K562 (cell line): ENCODE data around the gene KLC1. TPM values are rescaled to one million over a fixed set of nuclear protein-coding genes. Genes with fewer than 3 reads are reported as not detected.

Experiments
- AFF1 ChIP-seq, 2 experiments: fragments of 450-650 bp; IDR thresholded peaks; 2 replicates each; pipeline ENCODE4 v1.6.1; 2018; ENCODE audit warnings: mild to moderate bottlenecking in 2 of 2, low read depth in 1 of 2; ENCODE audit not compliant: partially characterized antibody in 2 of 2
- BRCA1 ChIP-seq, 2 experiments: fragments of 450-650 bp in 1 of 2; sonication (generic) in 1 of 2; formaldehyde crosslinking in 1 of 2; IDR thresholded peaks; 2 replicates each; pipeline versions ENCODE4 v1.5.0 to v1.6.1; 2017 to 2020; ENCODE audit warnings: mild to moderate bottlenecking in 1 of 2, missing genetic modification reagents in 1 of 2
- CAMTA2 ChIP-seq: fragments of 250-450 bp; sonication (Bioruptor Pico); conservative IDR thresholded peaks from 2 replicates; pipeline ENCODE4 v1.5.1; 2022
- DPF2 ChIP-seq: fragments of 450-650 bp; IDR thresholded peaks from 2 replicates; pipeline ENCODE4 v1.6.1; 2016
- FOXP4 ChIP-seq: sonication (generic); formaldehyde crosslinking; IDR thresholded peaks from 2 replicates; pipeline ENCODE4 v1.8.0; 2022; ENCODE audit warnings: mild to moderate bottlenecking, missing genetic modification reagents, borderline replicate concordance
- NCOA1 ChIP-seq: fragments of 450-650 bp; IDR thresholded peaks from 2 replicates; pipeline ENCODE4 v1.6.1; 2016; ENCODE audit warnings: low read depth
- PYGO2 ChIP-seq: fragments of 450-650 bp; IDR thresholded peaks from 2 replicates; pipeline ENCODE4 v1.6.1; 2016; ENCODE audit warnings: mild to moderate bottlenecking, missing genetic modification characterization, moderate library complexity, missing compliant biosample characterization
- SAP30 ChIP-seq: fragments of 200-600 bp; sonication (generic); IDR thresholded peaks from 2 replicates; pipeline ENCODE4 v1.6.1; 2012; ENCODE audit warnings: borderline replicate concordance, low read depth, mild to moderate bottlenecking, moderate library complexity, low read length, control low read depth, inconsistent platforms; ENCODE audit not compliant: insufficient read depth, poor library complexity, severe bottlenecking
- SRSF3 ChIP-seq: fragments of 200-400 bp; formaldehyde crosslinking; IDR thresholded peaks from 2 replicates; pipeline ENCODE4 v1.6.1; 2016; ENCODE audit warnings: mild to moderate bottlenecking, low read length, moderate library complexity; ENCODE audit not compliant: insufficient read depth
- TAL1 ChIP-seq: fragments of 450-650 bp; IDR thresholded peaks from 2 replicates; pipeline ENCODE4 v1.6.1; 2016; ENCODE audit warnings: mild to moderate bottlenecking
- ZBTB9 ChIP-seq: fragments of 450-650 bp; formaldehyde crosslinking; IDR thresholded peaks from 2 replicates; pipeline ENCODE4 v1.4.0; 2020; ENCODE audit warnings: mild to moderate bottlenecking, moderate library complexity
- ZNF639 ChIP-seq, 2 experiments: fragments of 200-800 bp in 1 of 2; sonication (Bioruptor generic) in 1 of 2; sonication (generic) in 1 of 2; formaldehyde crosslinking in 1 of 2; IDR thresholded peaks in 1 of 2; conservative IDR thresholded peaks in 1 of 2; 2 replicates each; pipeline versions ENCODE4 v1.5.0 to v1.6.1; 2016 to 2020; ENCODE audit warnings: missing compliant biosample characterization in 1 of 2, missing genetic modification characterization in 1 of 2, missing genetic modification reagents in 1 of 2
- ZNF717 ChIP-seq: fragments of 250-450 bp; sonication (Bioruptor Pico); IDR thresholded peaks from 2 replicates; pipeline ENCODE4 v1.5.0; 2021
- polyA plus RNA-seq, 8 experiments: library from polyadenylated mRNA; depleted of rRNA in 4 of 8; stranded (reverse) in 5 of 8; unstranded in 3 of 8; fragments of >200 nt; fragmentation: Nextera tagmentation in 2 of 8; fragmentation: Illumina TruSeq in 1 of 8; extraction: Ambion mirVana in 2 of 8; extraction: Trizol in 1 of 8; gene quantifications; 2 replicates each; pipeline versions ENCODE4 v1.2.1 to v1.2.3, GENCODE V29; 2011 to 2014; ENCODE audit warnings: inconsistent platforms in 1 of 8, missing spikeins in 1 of 8
- total RNA-seq, 7 experiments: library from RNA; depleted of rRNA in 6 of 7; stranded (reverse); fragments of >200 nt in 6 of 7; fragmentation: Illumina TruSeq in 2 of 7; extraction: Trizol in 2 of 7; gene quantifications; 2 replicates each; pipeline versions ENCODE4 v1.2.1 to v1.2.3, GENCODE V29; 2011 to 2021; ENCODE audit warnings: low replicate concordance in 1 of 7
- TF ChIP-seq, protein P1 (sequence below): fragments of 250-450 bp; sonication (Bioruptor Pico); IDR thresholded peaks from 2 replicates; pipeline ENCODE4 v1.5.0; 2022; ENCODE audit warnings: mild to moderate bottlenecking

KLC1 gene
- total and polyA plus RNA-seq, 9 of the 15 experiments (the other 6 are each of a cell fraction or from before 2014, with no cell fraction given) = 4.9 to 134 (median 54.8) TPM

GRCh38 chr14:103715052-103716000 is 86.3 kb downstream of the KLC1 start, which contains the start of the genes XRCC3 and ZFYVE21 (continued):
- TF ChIP-seq, protein P1, sequence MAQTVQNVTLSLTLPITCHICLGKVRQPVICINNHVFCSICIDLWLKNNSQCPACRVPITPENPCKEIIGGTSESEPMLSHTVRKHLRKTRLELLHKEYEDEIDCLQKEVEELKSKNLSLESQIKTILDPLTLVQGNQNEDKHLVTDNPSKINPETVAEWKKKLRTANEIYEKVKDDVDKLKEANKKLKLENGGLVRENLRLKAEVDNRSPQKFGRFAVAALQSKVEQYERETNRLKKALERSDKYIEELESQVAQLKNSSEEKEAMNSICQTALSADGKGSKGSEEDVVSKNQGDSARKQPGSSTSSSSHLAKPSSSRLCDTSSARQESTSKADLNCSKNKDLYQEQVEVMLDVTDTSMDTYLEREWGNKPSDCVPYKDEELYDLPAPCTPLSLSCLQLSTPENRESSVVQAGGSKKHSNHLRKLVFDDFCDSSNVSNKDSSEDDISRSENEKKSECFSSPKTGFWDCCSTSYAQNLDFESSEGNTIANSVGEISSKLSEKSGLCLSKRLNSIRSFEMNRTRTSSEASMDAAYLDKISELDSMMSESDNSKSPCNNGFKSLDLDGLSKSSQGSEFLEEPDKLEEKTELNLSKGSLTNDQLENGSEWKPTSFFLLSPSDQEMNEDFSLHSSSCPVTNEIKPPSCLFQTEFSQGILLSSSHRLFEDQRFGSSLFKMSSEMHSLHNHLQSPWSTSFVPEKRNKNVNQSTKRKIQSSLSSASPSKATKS (CRISPR knock-in tag) = no peak
- TF ChIP-seq SRSF3 = no peak
- no peak for TF ChIP-seq DPF2
- TF ChIP-seq CAMTA2 (CRISPR knock-in tag) = no peak
- no peak for TF ChIP-seq TAL1
- TF ChIP-seq ZBTB9 = no peak
- TF ChIP-seq NCOA1 = no peak
- TF ChIP-seq FOXP4 = no peak
- TF ChIP-seq ZNF639 (CRISPR knock-in tag; conservative IDR thresholded peaks at IDR 0.05 in 1 of 2, IDR thresholded peaks at IDR 0.05 in 1 of 2) = no peak
- TF ChIP-seq SAP30 = no peak
- TF ChIP-seq PYGO2 = no peak
- TF ChIP-seq AFF1 (IDR thresholded peaks at IDR 0.05; ENCODE audit: low read depth in 1 of 2, partially characterized antibody in 2 of 2) = no peak
- no peak for TF ChIP-seq ZNF717
- no peak for TF ChIP-seq BRCA1 (IDR thresholded peaks at IDR 0.05)
- no peak for TF ChIP-seq BRCA1 (CRISPR knock-in tag; IDR thresholded peaks at IDR 0.05)
